Brain microvascular endothelial cell (primary cell): Measurements from ENCODE around the gene CHRNG.

ENCODE experiments used
- DNase-seq: peaks from one replicate; pipeline ENCODE4 v3.0.0-alpha.2; 2020
- H3K27ac ChIP-seq: fragments of 250-450 bp; sonication (Bioruptor Pico); 2 replicates; pipeline ENCODE4 v1.5.1; 2020; ENCODE audit warnings: mild to moderate bottlenecking, moderate library complexity
- H3K27me3 ChIP-seq: fragments of 250-450 bp; sonication (Bioruptor Pico); replicated peaks from 2 replicates; pipeline ENCODE4 v1.5.1; 2020; ENCODE audit warnings: mild to moderate bottlenecking
- H3K36me3 ChIP-seq: fragments of 250-450 bp; sonication (Bioruptor Pico); replicated peaks from 2 replicates; pipeline ENCODE4 v1.5.1; 2020; ENCODE audit warnings: mild to moderate bottlenecking
- H3K4me3 ChIP-seq: 2 replicates; pipeline ENCODE4 v1.5.1; 2011; ENCODE audit warnings: low read depth, mild to moderate bottlenecking, control low read depth, low read length, moderate library complexity
- in situ Hi-C: cut with HindIII; loops from 2 replicates; pipeline ENCODE4 v1.10.0; 2017; ENCODE audit warnings: low sequenced_read_pairs, low pct_ligation_motif_present
- TF ChIP-seq, protein P1 (sequence below): IDR thresholded peaks from 2 replicates; pipeline ENCODE4 v1.5.1; 2011; ENCODE audit warnings: low read depth, mild to moderate bottlenecking, moderate library complexity, low read length, control low read depth, inconsistent platforms; ENCODE audit errors: missing control alignments

Gene CHRNG

DNA sequence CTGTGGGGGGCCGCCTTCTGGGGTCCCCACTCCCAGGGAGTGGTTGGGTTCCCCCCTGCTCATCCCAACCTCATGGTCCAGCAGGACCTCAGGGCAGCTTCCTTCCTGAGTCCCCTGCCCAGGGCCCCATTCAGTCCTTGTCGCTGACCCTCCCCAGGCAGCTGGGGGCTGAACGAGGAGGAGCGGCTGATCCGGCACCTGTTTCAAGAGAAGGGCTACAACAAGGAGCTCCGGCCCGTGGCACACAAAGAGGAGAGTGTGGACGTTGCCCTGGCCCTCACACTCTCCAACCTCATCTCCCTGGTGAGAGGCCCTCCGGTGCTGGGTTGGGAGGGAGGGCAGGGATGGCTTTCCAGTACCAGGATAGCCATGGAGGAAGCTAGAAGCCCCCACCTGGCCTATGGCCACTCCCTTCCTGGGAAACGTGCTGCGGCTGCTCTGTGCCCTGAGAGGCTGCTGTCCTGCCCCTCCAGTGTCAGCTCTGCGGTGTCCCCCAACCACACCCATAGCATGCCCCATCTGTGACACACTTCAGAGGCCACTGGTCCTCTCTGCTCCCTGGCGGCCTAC lies 13.0 kb upstream of the CHRNG start:
- TF ChIP-seq, protein P1, sequence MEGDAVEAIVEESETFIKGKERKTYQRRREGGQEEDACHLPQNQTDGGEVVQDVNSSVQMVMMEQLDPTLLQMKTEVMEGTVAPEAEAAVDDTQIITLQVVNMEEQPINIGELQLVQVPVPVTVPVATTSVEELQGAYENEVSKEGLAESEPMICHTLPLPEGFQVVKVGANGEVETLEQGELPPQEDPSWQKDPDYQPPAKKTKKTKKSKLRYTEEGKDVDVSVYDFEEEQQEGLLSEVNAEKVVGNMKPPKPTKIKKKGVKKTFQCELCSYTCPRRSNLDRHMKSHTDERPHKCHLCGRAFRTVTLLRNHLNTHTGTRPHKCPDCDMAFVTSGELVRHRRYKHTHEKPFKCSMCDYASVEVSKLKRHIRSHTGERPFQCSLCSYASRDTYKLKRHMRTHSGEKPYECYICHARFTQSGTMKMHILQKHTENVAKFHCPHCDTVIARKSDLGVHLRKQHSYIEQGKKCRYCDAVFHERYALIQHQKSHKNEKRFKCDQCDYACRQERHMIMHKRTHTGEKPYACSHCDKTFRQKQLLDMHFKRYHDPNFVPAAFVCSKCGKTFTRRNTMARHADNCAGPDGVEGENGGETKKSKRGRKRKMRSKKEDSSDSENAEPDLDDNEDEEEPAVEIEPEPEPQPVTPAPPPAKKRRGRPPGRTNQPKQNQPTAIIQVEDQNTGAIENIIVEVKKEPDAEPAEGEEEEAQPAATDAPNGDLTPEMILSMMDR, result no peak
- Histone ChIP-seq H3K36me3 (no peaks in the 10 kb centered on the region), H3K4me3 (no peak overlapping the region), H3K27ac (no peak overlapping the region), H3K27me3 (peaks cover 33% of the 10 kb centered on the region)
- in situ Hi-C loops, result no loop called here
- DNase-seq, result no peak

DNA sequence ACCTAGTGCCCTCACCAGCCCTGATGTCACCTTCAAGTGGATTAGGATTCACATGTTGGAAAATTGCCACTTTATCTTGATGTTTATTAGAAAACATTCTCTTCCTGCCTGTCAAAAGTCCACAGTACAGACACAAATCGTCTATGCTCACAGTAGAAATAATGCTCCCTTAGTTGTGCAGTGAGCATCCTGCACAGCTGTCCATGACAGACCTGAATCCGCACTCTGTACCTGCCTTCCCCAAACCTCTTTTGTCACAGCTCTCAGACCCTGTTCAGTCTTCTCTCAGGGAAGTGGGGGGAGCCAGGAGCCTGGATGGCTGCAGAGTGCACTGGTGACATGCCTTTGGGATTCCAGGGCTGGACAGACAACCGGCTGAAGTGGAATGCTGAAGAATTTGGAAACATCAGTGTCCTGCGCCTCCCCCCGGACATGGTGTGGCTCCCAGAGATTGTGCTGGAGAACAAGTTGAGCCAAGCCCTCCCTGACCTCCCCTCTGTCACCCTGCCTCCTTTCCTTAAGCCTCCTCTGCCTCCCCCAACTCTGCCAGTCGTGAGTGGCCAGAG lies 11.5 kb upstream of the CHRNG start:
- no peaks in the 10 kb centered on the region for H3K36me3 ChIP-seq
- H3K27ac ChIP-seq, result no peak overlapping the region
- DNase-seq, result no peak
- in situ Hi-C loops, result no loop called here
- TF ChIP-seq, protein P1, result no peak
- H3K4me3 ChIP-seq, result no peak overlapping the region
- H3K27me3 ChIP-seq, result peaks cover 21% of the 10 kb centered on the region

DNA sequence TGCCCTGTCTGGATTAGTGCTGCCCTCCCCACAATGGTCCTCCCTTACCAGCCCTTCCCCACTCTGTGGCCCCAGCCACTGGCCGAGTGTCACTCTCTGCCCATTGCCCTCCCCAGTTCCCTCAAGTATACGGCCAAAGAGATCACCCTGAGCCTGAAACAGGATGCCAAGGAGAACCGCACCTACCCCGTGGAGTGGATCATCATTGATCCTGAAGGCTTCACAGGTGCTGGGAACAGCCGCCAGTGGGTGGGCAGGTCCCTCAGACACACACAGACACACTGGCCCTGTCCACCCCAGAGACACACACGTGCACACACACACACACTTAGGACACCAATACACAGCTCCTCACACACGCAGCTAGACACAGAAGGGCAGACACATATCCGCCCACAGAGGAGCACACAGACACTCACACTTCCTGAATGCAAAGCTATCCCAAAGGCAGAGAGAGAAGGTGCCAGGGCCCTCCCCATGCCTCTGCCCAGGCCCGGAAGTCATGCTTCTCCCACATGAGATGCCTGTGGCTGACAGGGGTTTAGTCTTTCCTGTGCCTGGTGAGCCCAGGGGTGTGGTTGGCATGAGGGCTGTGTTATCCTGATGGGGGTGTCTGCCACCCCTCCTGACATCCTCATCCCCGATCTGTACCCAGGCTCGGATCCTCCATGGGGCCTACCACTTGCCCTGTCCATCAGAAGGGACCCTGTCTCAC lies 10.6 kb upstream of the CHRNG start:
- peaks cover 12% of the 10 kb centered on the region for H3K27me3 ChIP-seq

DNA sequence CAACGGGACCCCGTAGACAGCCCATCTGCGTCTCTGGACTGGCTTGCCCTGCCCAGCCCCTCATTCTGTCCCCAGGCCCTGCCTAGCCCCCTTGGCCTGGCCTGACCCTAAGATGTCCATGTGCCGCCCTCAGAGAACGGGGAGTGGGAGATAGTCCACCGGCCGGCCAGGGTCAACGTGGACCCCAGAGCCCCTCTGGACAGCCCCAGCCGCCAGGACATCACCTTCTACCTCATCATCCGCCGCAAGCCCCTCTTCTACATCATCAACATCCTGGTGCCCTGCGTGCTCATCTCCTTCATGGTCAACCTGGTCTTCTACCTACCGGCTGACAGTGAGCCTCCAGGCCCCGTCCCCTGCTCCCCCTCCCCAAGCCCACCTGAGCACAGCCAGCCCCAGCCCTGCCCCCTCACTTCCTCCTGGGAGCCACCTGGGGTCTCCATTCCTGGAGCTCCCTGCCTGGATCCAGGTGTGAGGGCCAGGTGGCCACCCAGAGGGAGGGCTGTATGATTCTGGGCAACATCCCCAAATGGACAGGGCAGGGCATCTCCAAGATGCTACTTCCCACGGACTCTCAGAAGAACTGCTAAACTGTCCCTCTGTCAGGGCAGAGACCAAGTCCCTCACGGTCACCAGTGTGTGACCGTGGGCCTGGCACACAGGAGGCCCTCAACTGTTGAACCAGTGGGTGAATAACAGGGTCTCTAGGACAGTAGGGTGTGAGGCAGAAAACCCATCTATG lies 9.5 kb upstream of the CHRNG start:
- DNase-seq, result no peak
- TF ChIP-seq, protein P1, result no peak
- Histone ChIP-seq H3K27me3 (peaks cover 5% of the 10 kb centered on the region), H3K36me3 (no peaks in the 10 kb centered on the region), H3K4me3 (no peak overlapping the region), H3K27ac (no peak overlapping the region)
- in situ Hi-C loops, result no loop called here

More for the DNA sequence above, 10.6 kb upstream of the CHRNG start:
- in situ Hi-C loops, result no loop called here
- Histone ChIP-seq H3K4me3 (no peak overlapping the region), H3K27ac (no peak overlapping the region), H3K36me3 (no peaks in the 10 kb centered on the region)
- no peak for DNase-seq
- TF ChIP-seq, protein P1, result no peak

DNA sequence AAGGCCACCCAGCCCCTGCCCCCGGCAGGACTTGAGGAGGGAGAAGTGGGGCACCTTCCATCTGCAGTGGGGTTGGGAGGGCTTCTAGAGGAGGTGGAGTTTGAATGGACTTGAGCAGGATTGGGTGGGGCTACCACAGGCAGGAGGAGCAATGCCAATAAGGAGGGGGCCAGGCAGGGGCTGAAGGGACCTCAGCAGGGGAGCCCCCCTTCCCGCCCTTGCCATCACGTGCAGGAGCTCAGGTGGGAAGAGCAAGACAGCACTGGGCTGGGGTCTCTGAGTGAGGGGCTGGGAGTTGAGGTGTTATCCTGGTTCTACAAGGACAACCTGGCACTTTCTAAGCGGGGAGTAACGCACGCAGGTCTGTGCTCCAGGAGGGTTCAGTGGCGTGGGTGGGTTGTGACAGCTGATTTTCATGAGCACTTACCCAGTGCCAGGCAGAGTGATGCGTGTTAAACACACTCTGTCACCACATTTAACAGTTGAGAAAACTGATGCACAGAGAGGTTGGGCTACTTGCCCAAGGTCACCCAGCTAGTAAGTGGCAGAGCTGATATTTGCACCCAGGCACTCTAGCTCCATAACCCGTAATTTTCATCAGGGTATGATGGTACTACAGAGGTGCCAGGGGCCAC lies 8.7 kb upstream of the CHRNG start:
- H3K27me3 ChIP-seq, result peaks cover 5% of the 10 kb centered on the region
- H3K36me3 ChIP-seq, result no peaks in the 10 kb centered on the region
- TF ChIP-seq, protein P1, result no peak
- in situ Hi-C loops, result no loop called here
- no peak for DNase-seq
- no peak overlapping the region for H3K4me3 ChIP-seq
- H3K27ac ChIP-seq, result no peak overlapping the region
